ENCODE data around the gene TOPORS.

- TF ChIP-seq CTCF (conservative IDR thresholded peaks at IDR 0.05; ENCODE audit: low read depth in 2 of 2) (no peak), EZH2 (IDR thresholded peaks at IDR 0.05; ENCODE audit: low read depth, unreplicated experiment) (no peak), REST (IDR thresholded peaks at IDR 0.05; ENCODE audit: unreplicated experiment) (no peak), CREB1 (CRISPR knock-in tag; IDR thresholded peaks at IDR 0.05; ENCODE audit: low read depth) (no peak), POLR2AphosphoS5 (IDR thresholded peaks at IDR 0.05; ENCODE audit: low read depth) (no peak), EZH2phosphoT487 (IDR thresholded peaks at IDR 0.05; ENCODE audit: unreplicated experiment) (no peak), ZNF331 (CRISPR knock-in tag; IDR thresholded peaks at IDR 0.05; ENCODE audit: low read depth) (no peak), JUNB (IDR thresholded peaks at IDR 0.05; ENCODE audit: unreplicated experiment) (no peak), ZNF114 (CRISPR knock-in tag; IDR thresholded peaks at IDR 0.05) (no peak), NANOG (IDR thresholded peaks at IDR 0.05; ENCODE audit: borderline replicate concordance) (no peak)
- TF ChIP-seq, protein P1, sequence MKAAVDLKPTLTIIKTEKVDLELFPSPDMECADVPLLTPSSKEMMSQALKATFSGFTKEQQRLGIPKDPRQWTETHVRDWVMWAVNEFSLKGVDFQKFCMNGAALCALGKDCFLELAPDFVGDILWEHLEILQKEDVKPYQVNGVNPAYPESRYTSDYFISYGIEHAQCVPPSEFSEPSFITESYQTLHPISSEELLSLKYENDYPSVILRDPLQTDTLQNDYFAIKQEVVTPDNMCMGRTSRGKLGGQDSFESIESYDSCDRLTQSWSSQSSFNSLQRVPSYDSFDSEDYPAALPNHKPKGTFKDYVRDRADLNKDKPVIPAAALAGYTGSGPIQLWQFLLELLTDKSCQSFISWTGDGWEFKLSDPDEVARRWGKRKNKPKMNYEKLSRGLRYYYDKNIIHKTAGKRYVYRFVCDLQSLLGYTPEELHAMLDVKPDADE (IDR thresholded peaks at IDR 0.05): no peak
These were observed 17.9 kb upstream of the TOPORS start for GRCh38 chr9:32570262-32570661.

All from GM23338 (cell line).